Measurements from ENCODE around the gene PPFIA1. TPM values are rescaled to one million over a fixed set of nuclear protein-coding genes. Genes with fewer than 3 reads are reported as not detected.

Gene PPFIA1
- total and polyA plus RNA-seq, 2 of the 13 experiments (the other 11 are each of a cell fraction or from before 2014, with no cell fraction given): 29.9 to 45.2 TPM

DNA sequence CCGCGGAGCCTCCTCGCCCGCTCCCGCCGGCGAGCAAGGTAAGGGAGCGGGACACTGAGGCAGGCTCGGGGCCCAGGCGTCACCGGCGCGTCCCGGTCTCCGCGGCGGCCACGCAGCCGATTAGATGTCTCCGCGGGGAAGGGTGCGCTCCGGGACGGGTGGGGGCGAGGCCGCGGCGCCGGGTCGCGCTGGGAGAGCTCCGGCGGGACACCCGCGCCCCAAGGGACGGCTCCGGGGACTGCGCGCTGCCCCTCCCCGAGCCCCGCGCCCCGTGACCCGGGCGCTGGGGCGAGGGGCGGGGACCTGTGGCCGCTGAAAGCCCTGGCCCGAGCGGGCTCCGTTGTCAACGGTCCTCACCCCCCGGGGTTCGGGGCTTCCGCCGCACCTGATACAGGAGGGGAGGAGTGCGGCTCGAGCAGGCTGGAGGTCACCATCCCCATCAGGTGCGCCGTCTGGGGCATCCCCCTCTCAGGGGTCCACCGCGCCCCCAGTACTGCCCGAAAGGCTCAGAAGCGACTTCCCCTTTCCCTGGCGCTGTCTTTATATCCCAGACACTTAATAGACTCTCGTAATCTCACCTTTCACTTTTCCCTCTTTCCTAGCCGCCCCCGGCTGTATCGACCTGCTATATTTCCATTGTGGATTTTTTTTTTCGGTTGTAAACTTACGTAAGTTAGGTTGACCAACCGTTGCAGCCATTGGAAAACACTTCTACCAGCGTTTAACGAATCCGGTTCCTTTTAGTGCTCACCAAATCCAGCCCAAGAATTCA lies 573 bp downstream of the PPFIA1 start (continued):
- 0 out of 2 replicates have a peak, but pooled peaks have one; percentile 23 for TF ChIP-seq HDAC1 (CRISPR knock-in tag; IDR thresholded peaks at IDR 0.05)
- TF ChIP-seq KDM3A (CRISPR knock-in tag; IDR thresholded peaks at IDR 0.05; ENCODE audit: low read depth): no peak
- no peak for TF ChIP-seq ZNF282 (IDR thresholded peaks at IDR 0.05; ENCODE audit: partially characterized antibody)
- TF ChIP-seq, protein P1, sequence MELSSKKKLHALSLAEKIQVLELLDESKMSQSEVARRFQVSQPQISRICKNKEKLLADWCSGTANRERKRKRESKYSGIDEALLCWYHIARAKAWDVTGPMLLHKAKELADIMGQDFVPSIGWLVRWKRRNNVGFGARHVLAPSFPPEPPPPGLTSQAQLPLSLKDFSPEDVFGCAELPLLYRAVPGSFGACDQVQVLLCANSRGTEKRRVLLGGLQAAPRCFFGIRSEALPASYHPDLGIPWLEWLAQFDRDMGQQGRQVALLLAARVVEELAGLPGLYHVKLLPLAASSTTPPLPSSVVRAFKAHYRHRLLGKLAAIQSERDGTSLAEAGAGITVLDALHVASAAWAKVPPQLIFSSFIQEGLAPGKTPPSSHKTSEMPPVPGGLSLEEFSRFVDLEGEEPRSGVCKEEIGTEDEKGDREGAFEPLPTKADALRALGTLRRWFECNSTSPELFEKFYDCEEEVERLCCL (CRISPR knock-in tag; IDR thresholded peaks at IDR 0.05; ENCODE audit: borderline replicate concordance): no peak
- TF ChIP-seq GATAD1 (CRISPR knock-in tag; IDR thresholded peaks at IDR 0.05): 0 out of 2 replicates have a peak, but pooled peaks have one; percentile 24
- 0 out of 2 replicates have a peak, but pooled peaks have one; percentile 20 for TF ChIP-seq ZBTB20 (CRISPR knock-in tag; IDR thresholded peaks at IDR 0.05; ENCODE audit: borderline replicate concordance, low read depth)
- TF ChIP-seq POLR2A (IDR thresholded peaks at IDR 0.05; ENCODE audit: insufficient read depth in 1 of 2, low read depth in 2 of 2, low read length in 2 of 2): 0 out of 4 replicates have a peak, but pooled peaks of 1 of the 2 experiments have one; percentile 8
- TF ChIP-seq, protein P2, sequence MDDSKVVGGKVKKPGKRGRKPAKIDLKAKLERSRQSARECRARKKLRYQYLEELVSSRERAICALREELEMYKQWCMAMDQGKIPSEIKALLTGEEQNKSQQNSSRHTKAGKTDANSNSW (CRISPR knock-in tag; IDR thresholded peaks at IDR 0.05; ENCODE audit: borderline replicate concordance): no peak
- TF ChIP-seq NAIF1 (CRISPR knock-in tag; IDR thresholded peaks at IDR 0.05; ENCODE audit: borderline replicate concordance): no peak

DNA sequence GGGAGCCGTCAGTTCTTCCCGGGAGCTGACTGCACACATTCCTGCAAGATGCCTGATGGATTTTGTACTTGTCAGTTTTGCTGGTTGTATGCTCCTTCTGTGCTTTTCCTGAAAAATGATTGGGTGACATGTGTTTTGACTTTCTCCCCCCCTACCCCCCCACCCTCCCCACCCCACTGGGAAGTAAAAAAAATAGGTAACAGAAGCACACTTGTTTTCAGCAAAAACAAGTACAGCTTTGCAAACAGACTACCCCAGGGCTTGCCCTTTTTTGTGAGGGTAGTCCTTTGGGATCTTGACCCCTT lies 1.1 kb downstream of the PPFIA1 start:
- peaks cover 4 to 31% of the 10 kb centered on the region in 2 experiments; a peak in 3 of 5 replicates for H3K36me3 ChIP-seq (replicated peaks in 1 of 2; ENCODE audit: control insufficient read depth in 1 of 2, insufficient read depth in 2 of 2, low read length in 2 of 2)
- H3K4me2 ChIP-seq (ENCODE audit: low read depth, low read length): peak overlapping the region; percentile 78
- in situ Hi-C loops (cut with HindIII; ENCODE audit: extremely low pct_ligation_motif_present, low pct_unique_long_range_greater_than_20kb): no loop called here
- TF ChIP-seq TCF7 (IDR thresholded peaks at IDR 0.05; ENCODE audit: low read depth) (no peak), TEAD3 (CRISPR knock-in tag; optimal IDR thresholded peaks at IDR 0.05; ENCODE audit: borderline replicate concordance) (peak; percentile 33)
- H4K20me1 ChIP-seq (ENCODE audit: insufficient read depth, low read length): peaks cover 2% of the 10 kb centered on the region; the same call in 1 of the 2 replicates
- no peak overlapping the region for H2AFZ ChIP-seq (ENCODE audit: low read length)
- H3K27me3 ChIP-seq (ENCODE audit: control insufficient read depth in 1 of 2, insufficient read depth in 2 of 2, low read length in 2 of 2): peaks cover 0 to 4% of the 10 kb centered on the region in 2 experiments; a peak in 1 of 5 replicates
- intact Hi-C loops (cut with micrococcal nuclease; ENCODE audit: unreplicated experiment): loop anchor here (10.0 kb wide), 1 partner anchor 67 kb away; the partner anchor contains the start of gene FADD
- FAIRE-seq (peak; percentile 18), ATAC-seq (no peak), DNase-seq (ENCODE audit: low spot score) (no peak)
- no peaks in the 10 kb centered on the region for H3K9me3 ChIP-seq (ENCODE audit: low read length)
- BruUV-seq (replicated peaks): no TSS peak
- ChIA-PET CTCF (ENCODE audit: low intra/inter-chr PET ratio, low total read pairs) (no interaction called here), POLR2A (interaction anchor here (1.2 kb wide), 1 partner anchor 68 kb away, joined by 3 read pairs; the partner anchor contains the start of gene FADD)
- H3K4me3 ChIP-seq (replicated peaks in 1 of 3; ENCODE audit: insufficient read depth in 1 of 3, low read depth in 2 of 3, low read length in 3 of 3): peak overlapping the region; percentile 86 to 97 (median 92)
- H3K9ac ChIP-seq (ENCODE audit: insufficient read depth, low read depth, low read length): peak overlapping the region; percentile 90
- WGBS (ENCODE audit: low lambda C conversion rate): 0% methylated on average over 2 of the region's 2 CpGs
- peak overlapping the region; percentile 79 for H3K27ac ChIP-seq (ENCODE audit: extremely low read length, insufficient read depth, low read length)
- peaks cover 53% of the 10 kb centered on the region for H3K4me1 ChIP-seq (ENCODE audit: insufficient read depth, low read length)
- H3K79me2 ChIP-seq (ENCODE audit: insufficient read depth, low read length): peaks cover 43% of the 10 kb centered on the region

All from HepG2 (cell line).